Iris pigment epithelial cell (primary cell): ENCODE results near the gene CLEC16A.

Experiments
- DNase-seq: peaks from one replicate; pipeline ENCODE4 v3.0.0-alpha.2; 2011; ENCODE audit warnings: low read depth

The CLEC16A gene

GRCh38 chr16:11178424-11178823 lies 234.1 kb downstream of the CLEC16A start:
- no peak for DNase-seq

- DNase-seq = no peak
Measured at GRCh38 chr16:11179574-11179973, 235.2 kb downstream of the CLEC16A start.

GRCh38 chr16:11180489-11180888 lies 236.1 kb downstream of the CLEC16A start:
- no peak for DNase-seq

- no peak for DNase-seq
Measured at GRCh38 chr16:11181242-11181898, 237.0 kb downstream of the CLEC16A start.

GRCh38 chr16:11181899-11182279 lies 237.5 kb downstream of the CLEC16A start:
- DNase-seq = peak; percentile 30

GRCh38 chr16:11182411-11182810 lies 238.0 kb downstream of the CLEC16A start:
- no peak for DNase-seq

- DNase-seq = no peak
Measured at GRCh38 chr16:11183035-11183812, 238.9 kb downstream of the CLEC16A start.

GRCh38 chr16:11183951-11184350 lies 239.6 kb downstream of the CLEC16A start:
- DNase-seq = no peak

GRCh38 chr16:11187522-11188023 lies 243.2 kb downstream of the CLEC16A start:
- DNase-seq = no peak

- no peak for DNase-seq
Measured at GRCh38 chr16:11188801-11189740, 244.7 kb downstream of the CLEC16A start.

GRCh38 chr16:11190588-11191560 lies 246.5 kb downstream of the CLEC16A start:
- peak; percentile 42 for DNase-seq

GRCh38 chr16:11191665-11192064 lies 247.3 kb downstream of the CLEC16A start:
- DNase-seq = no peak

- no peak for DNase-seq
Measured at GRCh38 chr16:11193494-11193893, 249.1 kb downstream of the CLEC16A start.

- no peak for DNase-seq
Measured at GRCh38 chr16:11194913-11195312, 250.5 kb downstream of the CLEC16A start.

- peak; percentile 30 for DNase-seq
Measured at GRCh38 chr16:11196286-11196828, 252.0 kb downstream of the CLEC16A start.

GRCh38 chr16:11198375-11198774 lies 254.0 kb downstream of the CLEC16A start:
- DNase-seq = no peak

GRCh38 chr16:11198828-11199227 lies 254.5 kb downstream of the CLEC16A start:
- DNase-seq = no peak

GRCh38 chr16:11200592-11200991 lies 256.2 kb downstream of the CLEC16A start:
- DNase-seq = no peak

GRCh38 chr16:11201498-11202259 lies 257.3 kb downstream of the CLEC16A start:
- DNase-seq = peak; percentile 57
